ENCODE measurements around the gene CFAP221.
A peak's percentile ranks its signal among the peaks of the same experiment; 100 is the strongest.

The CFAP221 gene

GRCh38 chr2:119544075-119544938 lies at the start of gene CFAP221:
CFAP221 (plus strand) TSS chr2:119544449; CDS start chr2:119546132, 1,683 bp downstream.
- DNase-seq, result peak; percentile 49 to 58

- no peak for DNase-seq
These were observed 48.3 kb upstream of the CFAP221 start for GRCh38 chr2:119495948-119496347.

GRCh38 chr2:119496682-119497081 lies 47.6 kb upstream of the CFAP221 start:
- DNase-seq, result no peak

GRCh38 chr2:119508756-119509155 lies 35.5 kb upstream of the CFAP221 start:
- no peak for DNase-seq

- DNase-seq, result no peak
These were observed 32.3 kb upstream of the CFAP221 start for GRCh38 chr2:119511989-119512388.

- DNase-seq, result no peak
These were observed 31.3 kb upstream of the CFAP221 start for GRCh38 chr2:119512946-119513345.

- no peak for DNase-seq
These were observed 30.4 kb upstream of the CFAP221 start for GRCh38 chr2:119513832-119514231.

- no peak for DNase-seq
These were observed 28.1 kb upstream of the CFAP221 start for GRCh38 chr2:119516121-119516520.

- DNase-seq, result peak; percentile 72 to 84
These were observed 26.8 kb upstream of the CFAP221 start for GRCh38 chr2:119517433-119517832.

- peak; percentile 1 to 72 for DNase-seq
These were observed 25.7 kb upstream of the CFAP221 start for GRCh38 chr2:119518401-119519056.

- DNase-seq, result no peak
These were observed 25.2 kb upstream of the CFAP221 start for GRCh38 chr2:119519057-119519408.

GRCh38 chr2:119520696-119521432 lies 23.4 kb upstream of the CFAP221 start:
- DNase-seq, result no peak

- DNase-seq, result no peak
These were observed 22.7 kb upstream of the CFAP221 start for GRCh38 chr2:119521433-119522050.

GRCh38 chr2:119522671-119523070 lies 21.6 kb upstream of the CFAP221 start:
- no peak for DNase-seq

GRCh38 chr2:119523383-119523951 lies 20.8 kb upstream of the CFAP221 start:
- DNase-seq, result no peak

- DNase-seq, result no peak
These were observed 20.1 kb upstream of the CFAP221 start, which contains the start of gene SCTR for GRCh38 chr2:119523952-119524694. SCTR (minus strand) TSS chr2:119524483; CDS start chr2:119524226, 257 bp downstream.

- DNase-seq, result no peak
These were observed 18.6 kb upstream of the CFAP221 start for GRCh38 chr2:119525614-119526013.

- DNase-seq, result no peak
These were observed 16.2 kb upstream of the CFAP221 start for GRCh38 chr2:119527999-119528398.

- no peak for DNase-seq
These were observed 13.0 kb upstream of the CFAP221 start for GRCh38 chr2:119531292-119531691.

- DNase-seq, result no peak
These were observed 10.7 kb upstream of the CFAP221 start for GRCh38 chr2:119533560-119533959.

GRCh38 chr2:119536211-119536610 lies 8.0 kb upstream of the CFAP221 start:
- DNase-seq, result no peak

- DNase-seq, result no peak
These were observed 7.5 kb upstream of the CFAP221 start for GRCh38 chr2:119536707-119537106.
